GM21526 (cell line): ENCODE data around the gene PRKAG2.
"Not testable (repeated sequence)": the region's sequence is repeated elsewhere in the genome, so short reads cannot be mapped to it uniquely, and the experiment has no call there.

Source experiments
- ATAC-seq: cut with Tn5 transposase; IDR thresholded peaks from one replicate; pipeline ENCODE4 v1.9.1; 2021; ENCODE audit warnings: moderate library complexity; ENCODE audit not compliant: unreplicated experiment, low FRiP score

Gene PRKAG2

DNA sequence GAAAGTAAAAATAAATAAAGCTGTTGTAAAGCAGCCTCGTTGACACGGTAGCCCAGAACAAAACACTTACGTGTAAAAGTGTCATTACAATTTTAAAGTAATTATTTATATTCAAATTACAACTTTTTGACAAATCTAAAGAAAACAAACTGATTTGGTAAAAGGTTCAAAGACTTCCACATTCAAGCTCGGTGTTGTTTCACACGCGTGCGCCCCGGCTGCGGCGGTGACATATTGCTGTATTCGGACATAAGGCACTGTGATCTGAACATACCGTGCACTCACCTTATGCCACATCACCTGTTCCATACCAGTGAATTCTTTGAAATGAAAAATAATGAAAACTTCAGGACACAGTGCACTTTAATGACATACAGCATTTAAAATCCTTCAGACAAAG, 320.3 kb downstream of the PRKAG2 start:
- no peak for ATAC-seq

DNA sequence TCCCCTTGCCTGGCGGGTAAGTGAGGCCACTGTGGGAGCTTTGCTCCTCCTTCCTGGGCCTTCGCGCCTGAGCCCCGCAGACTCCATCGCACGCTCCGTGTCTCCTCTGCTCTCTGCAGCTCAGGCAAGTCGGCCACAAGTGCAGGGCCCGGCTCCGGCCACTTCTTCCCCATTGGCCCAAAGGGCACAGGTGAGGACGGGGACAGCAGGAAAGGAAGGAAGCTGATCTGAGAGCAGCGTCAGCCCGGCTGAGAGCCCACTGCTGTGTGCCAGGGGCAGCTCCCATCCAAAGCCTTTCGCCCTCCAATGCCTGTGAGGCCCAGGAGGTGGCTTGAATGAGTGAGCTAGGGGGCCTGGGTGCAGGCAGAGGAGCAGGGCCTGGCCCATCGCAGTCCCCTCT, 323.6 kb downstream of the PRKAG2 start:
- ATAC-seq, result no peak

- no peak for ATAC-seq
Observed at GRCh38 chr7:151552352-151553028, 324.4 kb downstream of the PRKAG2 start.

DNA sequence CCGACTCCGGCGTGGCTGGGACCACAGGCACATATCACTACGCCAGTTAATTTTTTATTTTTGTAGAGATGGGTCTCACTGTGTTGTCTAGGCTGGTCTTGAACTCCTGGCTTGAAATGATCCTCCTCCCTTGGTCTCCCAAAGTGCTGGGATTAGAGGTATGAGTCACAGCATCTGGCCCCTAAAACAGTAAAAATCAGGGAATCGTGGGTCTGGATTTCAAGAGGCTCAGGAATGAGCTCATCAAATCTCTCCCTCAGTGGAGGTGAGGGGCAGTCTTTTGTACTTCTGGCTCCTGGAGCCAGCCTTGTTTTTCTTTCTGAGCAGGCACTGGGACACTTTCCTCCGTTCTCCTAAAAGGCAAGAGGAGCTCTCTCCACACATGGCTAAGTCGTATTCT, 325.1 kb downstream of the PRKAG2 start:
- no peak for ATAC-seq

DNA sequence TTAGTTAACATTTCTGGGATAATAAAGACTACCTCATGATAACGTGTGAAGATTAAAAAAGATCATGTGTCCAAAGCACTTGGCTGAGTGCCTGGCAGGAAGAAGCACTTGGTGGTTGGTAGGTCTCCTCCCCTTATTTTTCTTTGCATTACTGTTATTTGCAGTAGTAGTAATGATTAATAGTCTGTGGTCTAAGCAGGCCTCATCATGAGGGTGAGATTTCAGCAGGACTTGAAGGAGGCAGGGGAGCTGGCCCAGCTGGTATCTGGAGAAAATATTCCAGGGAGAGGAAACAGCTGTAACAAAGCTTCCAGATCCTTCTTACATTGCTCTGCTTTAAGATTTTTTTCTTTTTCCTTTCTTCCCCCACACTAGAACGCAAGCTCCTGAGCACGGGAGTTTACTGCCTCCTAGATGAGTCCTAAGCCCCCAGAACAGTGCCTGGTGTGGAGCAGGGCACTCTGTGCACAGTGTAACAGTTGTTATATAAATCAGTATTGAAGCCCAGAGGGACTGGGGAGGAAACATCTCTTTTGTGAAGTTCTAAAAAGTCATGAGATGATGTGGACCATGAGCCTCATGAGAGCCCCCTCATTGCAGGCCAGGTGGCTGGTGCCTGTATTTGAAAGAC, 326.1 kb downstream of the PRKAG2 start:
- no peak for ATAC-seq

- no peak for ATAC-seq
Observed at GRCh38 chr7:151549644-151550043, 327.3 kb downstream of the PRKAG2 start.

DNA sequence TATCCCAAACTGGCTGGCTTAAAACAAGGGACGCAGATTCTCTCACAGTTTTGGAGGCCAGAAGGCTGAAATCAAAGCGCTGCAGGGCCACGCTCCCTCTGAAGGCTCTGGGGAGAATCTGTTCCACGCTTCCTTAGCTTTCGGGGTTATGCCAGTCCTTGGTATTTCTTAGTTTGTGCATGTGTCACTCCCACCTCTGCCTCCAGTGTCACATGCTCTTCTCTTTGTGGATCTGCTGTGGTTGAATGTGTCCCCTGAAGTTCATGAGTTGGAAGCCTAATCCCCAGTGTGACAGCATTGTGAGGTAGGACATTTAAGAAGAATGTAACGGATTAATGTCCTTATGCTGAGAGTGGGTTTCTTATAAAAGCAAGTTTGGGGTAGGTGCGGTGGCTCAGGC, 327.8 kb downstream of the PRKAG2 start:
- ATAC-seq, result no peak

DNA sequence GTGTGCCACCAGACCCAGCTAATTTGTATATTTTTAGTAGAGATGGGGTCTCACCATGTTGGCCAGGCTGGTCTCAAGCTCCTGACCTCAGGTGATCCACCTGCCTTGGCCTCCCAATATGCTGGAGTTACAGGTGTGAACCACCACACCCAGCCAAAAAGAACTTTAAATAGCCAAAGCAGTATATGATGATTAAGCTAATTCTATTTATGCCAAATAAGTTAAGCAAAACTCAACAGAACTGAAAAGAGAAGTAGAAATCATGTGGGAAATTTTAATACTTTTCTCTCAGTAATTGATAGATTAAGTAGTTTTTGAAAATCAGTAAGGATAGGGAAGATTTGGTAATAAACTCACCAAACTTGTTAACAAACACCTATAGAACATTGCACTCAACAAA, 332.7 kb downstream of the PRKAG2 start:
- ATAC-seq, result no peak

DNA sequence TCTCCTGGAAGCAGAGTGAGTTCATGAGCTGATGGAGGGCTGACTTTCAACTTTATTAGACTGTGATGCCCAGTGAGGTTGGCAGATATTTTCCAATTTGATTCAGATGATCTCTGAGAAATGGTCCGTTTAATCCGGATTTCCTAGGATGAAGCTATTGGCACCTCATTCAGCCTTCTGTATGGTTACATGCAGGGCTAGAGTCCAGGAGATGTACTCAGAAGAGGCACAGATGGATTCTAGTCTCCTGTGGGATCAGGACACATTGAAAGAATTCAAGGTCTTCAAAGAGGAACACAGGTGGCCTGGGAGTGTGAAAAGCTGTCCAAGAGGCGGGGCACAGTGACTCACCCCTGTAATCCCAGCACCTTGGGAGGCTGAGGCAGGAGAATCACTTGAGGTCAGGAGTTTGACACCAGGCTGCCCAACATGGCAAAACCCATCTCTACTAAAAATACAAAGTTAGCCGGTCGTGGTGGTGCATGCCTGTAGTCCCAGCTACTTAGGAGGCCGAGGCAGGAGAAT, 334.2 kb downstream of the PRKAG2 start:
- no peak for ATAC-seq

- ATAC-seq, result no peak
Observed at GRCh38 chr7:151541709-151542499, 335.0 kb downstream of the PRKAG2 start.

DNA sequence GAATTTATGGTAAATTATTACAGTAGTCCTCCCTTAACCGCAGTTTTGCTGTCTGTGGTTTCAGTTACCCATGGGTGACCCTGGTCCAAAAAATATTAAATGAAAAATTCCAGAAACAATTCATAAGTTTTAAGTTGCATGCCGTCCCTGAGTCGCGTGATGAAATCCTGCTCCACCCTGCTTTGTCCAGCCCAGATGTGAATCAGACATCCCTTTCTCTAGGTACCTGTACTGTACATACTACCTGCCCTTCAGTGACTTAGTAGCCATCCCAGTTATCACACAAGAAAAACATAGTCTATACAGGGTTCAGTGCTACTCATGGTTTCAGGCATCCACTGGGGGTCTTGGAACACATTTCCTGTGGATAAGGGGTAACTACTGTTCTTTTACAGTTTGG, 336.8 kb downstream of the PRKAG2 start:
- no peak for ATAC-seq

- no peak for ATAC-seq
Observed at GRCh38 chr7:151539088-151539671, 337.7 kb downstream of the PRKAG2 start.

DNA sequence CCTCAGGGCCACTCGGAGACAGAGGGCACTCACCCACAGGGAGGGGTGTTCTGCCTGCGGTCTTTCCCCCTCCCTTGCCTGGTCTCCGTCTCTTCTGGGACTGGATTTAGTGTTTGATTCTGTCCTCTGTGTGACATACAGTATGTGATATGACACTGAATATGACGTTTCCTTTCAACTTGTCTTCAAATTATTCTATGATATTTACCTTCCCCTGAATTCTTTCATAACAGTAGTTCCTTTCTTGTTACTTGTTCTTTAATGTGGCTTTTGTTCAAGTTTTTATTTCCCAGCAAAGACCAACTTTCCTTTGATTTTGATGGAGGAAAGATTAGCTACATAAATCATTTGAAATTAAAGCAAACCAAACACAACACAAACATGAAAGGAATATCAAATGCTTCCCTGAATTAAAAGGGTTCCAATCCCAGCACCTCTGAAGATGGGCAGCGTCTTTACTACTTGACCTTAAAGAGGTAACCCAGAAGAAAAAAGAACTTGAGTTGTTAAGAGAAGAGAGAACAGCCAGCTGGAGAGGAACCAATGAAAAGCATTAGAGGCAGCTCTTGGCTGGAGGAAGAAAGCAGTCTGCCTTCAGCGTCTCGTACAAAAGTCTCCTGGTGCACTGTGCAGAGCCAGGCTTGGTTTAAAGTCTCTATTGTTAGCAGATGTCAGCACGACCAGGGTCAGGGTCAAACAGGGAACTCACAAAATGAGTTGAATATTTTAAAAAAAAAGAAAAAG, 338.9 kb downstream of the PRKAG2 start:
- no peak for ATAC-seq

DNA sequence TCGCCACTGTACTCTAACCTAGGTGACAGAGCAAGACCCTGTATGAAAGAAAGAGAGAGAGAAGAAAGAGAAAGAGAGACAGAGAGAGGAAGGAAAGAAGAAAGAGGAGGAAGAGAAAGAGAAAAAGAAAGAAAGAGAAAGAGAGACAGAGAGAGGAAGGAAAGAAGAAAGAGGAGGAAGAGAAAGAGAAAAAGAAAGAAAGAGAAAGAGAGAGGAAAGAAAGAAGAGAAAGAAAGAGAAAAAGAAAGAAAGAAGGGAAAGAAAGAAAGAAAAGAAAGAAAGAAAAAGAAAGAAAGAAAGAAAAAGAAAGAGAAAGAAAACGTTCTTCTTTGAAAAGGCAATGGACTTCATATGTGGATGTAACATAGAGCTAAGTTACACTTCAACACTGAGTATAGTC, 340.7 kb downstream of the PRKAG2 start:
- ATAC-seq, result not testable (repeated sequence)

DNA sequence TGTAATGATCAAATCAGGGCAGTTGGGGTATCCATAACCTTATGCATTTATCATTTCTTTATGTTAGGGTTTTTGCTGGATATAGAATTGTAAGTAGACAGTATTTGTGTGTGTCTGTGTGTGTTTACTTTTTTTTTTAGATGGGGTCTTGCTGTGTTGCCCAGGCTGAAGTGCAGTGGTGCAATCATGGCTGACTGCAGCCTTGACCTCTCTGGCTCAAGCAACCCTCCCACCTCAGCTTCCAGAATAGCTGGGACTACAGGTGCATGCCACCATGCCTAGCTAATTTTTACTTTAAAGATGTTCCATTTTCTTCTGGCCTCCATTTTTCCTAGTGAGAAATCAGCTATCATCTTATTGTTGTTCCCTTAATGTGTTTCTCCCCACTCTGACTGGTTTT, 347.1 kb downstream of the PRKAG2 start:
- no peak for ATAC-seq

GRCh38 chr7:151524845-151525244, 352.1 kb downstream of the PRKAG2 start:
- ATAC-seq, result no peak

DNA sequence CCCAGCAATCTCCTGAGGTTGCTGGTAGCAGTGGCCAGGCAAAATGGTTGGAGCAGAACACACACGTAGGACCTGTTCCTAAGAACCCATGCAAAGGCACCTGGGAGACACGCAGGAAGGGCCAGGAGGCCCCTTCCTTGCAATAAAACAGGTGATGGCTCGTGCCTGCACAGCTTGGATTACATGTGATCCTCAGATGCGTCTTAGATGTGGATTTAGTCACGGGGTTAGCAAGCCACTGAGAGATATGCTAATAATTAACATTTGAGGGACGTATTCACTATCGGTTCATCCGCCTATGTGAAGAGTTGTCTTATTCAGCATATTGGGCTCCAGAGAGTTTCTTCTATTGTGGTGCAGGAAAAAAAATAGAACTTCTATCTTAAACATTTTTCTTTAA, 352.6 kb downstream of the PRKAG2 start:
- ATAC-seq, result no peak

DNA sequence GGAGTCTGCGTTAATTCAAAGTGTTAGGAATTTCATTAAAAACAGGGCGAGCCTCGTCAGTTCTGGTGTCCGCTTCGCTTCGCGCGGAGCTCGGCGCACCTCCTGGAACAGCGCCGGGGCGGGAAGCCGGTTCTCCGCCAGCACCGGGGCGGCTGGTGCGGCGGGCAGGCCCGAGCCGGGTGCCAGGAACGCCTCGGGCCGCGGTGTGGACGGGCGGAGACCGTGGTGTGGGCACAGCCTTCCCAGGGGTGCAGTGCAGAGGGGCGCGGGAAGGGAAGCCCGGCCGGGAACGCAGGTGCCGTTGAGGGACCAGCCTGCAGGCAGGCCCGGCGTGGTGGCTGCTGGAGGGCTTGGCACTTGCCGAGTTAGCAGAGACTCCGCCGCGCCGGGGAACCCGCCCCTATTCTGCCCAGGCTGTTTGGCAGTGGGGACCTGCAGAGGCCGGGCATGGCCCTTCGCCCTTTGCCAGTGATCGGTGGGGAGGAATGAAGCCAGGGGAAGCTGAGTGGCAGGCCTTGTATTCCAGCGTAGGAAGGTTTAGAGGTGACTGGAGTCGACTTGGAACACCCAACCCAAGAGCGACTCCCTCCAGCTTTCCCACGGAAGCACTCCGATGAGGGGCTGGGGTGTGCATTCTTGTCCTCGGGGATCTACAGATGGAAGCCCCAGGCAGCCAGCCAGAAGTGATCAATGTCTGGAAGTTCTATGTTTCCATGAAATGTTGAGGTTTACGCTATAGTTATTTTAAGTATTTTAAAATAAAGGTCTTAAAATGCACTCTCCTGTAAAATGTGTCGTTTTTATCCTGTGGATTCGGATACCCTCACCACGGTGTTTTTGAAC, 356.3 kb downstream of the PRKAG2 start:
- ATAC-seq, result no peak

GRCh38 chr7:151519765-151520418, 357.0 kb downstream of the PRKAG2 start, which contains the start of gene RHEB:
RHEB (minus strand) TSS chr7:151519895; CDS start chr7:151519511, 384 bp downstream.
- ATAC-seq, result peak; percentile 76
